MM.1S (cell line): ENCODE results near the gene UPP1.

Source experiments
- DNase-seq: peaks from one replicate; pipeline ENCODE4 v3.0.0-alpha.2; 2015
- H2AFZ ChIP-seq: fragments of 300-600 bp; sonication (generic); 2 replicates; pipeline ENCODE4 v1.6.0; 2016; ENCODE audit warnings: antibody characterized with exemption, low read length
- H3F3A ChIP-seq: fragments of 300-600 bp; sonication (generic); 2 replicates; pipeline ENCODE4 v1.6.1; 2016; ENCODE audit warnings: mild to moderate bottlenecking, antibody characterized with exemption, low read length, moderate library complexity, mixed read lengths; ENCODE audit not compliant: insufficient read depth
- H3K27ac ChIP-seq: fragments of 300-600 bp; sonication (generic); 2 replicates; pipeline ENCODE4 v1.5.1; 2016; ENCODE audit warnings: mild to moderate bottlenecking, low read length
- H3K27me3 ChIP-seq: fragments of 300-600 bp; sonication (generic); replicated peaks from 2 replicates; pipeline ENCODE4 v1.6.0; 2016; ENCODE audit warnings: low read length; ENCODE audit not compliant: insufficient read depth
- H3K36me3 ChIP-seq: fragments of 300-600 bp; sonication (generic); replicated peaks from 2 replicates; pipeline ENCODE4 v1.6.1; 2016; ENCODE audit warnings: mild to moderate bottlenecking, low read length, mixed read lengths; ENCODE audit not compliant: insufficient read depth
- H3K4me1 ChIP-seq: fragments of 300-600 bp; sonication (generic); 2 replicates; pipeline ENCODE4 v1.6.1; 2016; ENCODE audit warnings: low read length, mixed read lengths
- H3K4me2 ChIP-seq: fragments of 300-600 bp; sonication (generic); 2 replicates; pipeline ENCODE4 v1.6.0; 2016; ENCODE audit warnings: low read depth, low read length
- H3K4me3 ChIP-seq: fragments of 300-600 bp; sonication (generic); 2 replicates; pipeline ENCODE4 v1.5.1; 2016; ENCODE audit warnings: low read length, mixed read lengths
- H3K79me2 ChIP-seq: fragments of 300-600 bp; sonication (generic); 2 replicates; pipeline ENCODE4 v1.6.1; 2016; ENCODE audit warnings: mixed run types, low read length, mixed read lengths
- H3K9ac ChIP-seq: fragments of 300-600 bp; sonication (generic); 2 replicates; pipeline ENCODE4 v1.6.1; 2016; ENCODE audit warnings: low read length, mixed read lengths
- H3K9me2 ChIP-seq: fragments of 300-600 bp; sonication (generic); replicated peaks from 2 replicates; pipeline ENCODE4 v1.6.1; 2016; ENCODE audit warnings: mild to moderate bottlenecking, low read length, mixed read lengths; ENCODE audit not compliant: insufficient read depth
- H3K9me3 ChIP-seq: fragments of 300-600 bp; sonication (generic); replicated peaks from 2 replicates; pipeline ENCODE4 v1.6.1; 2016; ENCODE audit warnings: mild to moderate bottlenecking, low read length, mixed read lengths; ENCODE audit not compliant: insufficient read depth
- H4K20me1 ChIP-seq: fragments of 300-600 bp; sonication (generic); 2 replicates; pipeline ENCODE4 v1.6.1; 2016; ENCODE audit warnings: mild to moderate bottlenecking, low read length, moderate library complexity, mixed read lengths; ENCODE audit not compliant: insufficient read depth
- EZH2 ChIP-seq: fragments of 300-600 bp; sonication (generic); optimal IDR thresholded peaks from 2 replicates; pipeline ENCODE3; 2017; ENCODE audit warnings: low read depth, mild to moderate bottlenecking, antibody characterized with exemption, low read length, mixed read lengths
- EZH2phosphoT487 ChIP-seq: fragments of 300-600 bp; sonication (generic); IDR thresholded peaks from 2 replicates; pipeline ENCODE4 v1.6.1; 2018; ENCODE audit warnings: antibody characterized with exemption, low read length
- TF ChIP-seq, protein P1 (sequence below): fragments of 300-600 bp; sonication (generic); IDR thresholded peaks from 2 replicates; pipeline ENCODE4 v1.5.1; 2016; ENCODE audit warnings: antibody characterized with exemption, low read length, mixed read lengths

Gene UPP1

DNA sequence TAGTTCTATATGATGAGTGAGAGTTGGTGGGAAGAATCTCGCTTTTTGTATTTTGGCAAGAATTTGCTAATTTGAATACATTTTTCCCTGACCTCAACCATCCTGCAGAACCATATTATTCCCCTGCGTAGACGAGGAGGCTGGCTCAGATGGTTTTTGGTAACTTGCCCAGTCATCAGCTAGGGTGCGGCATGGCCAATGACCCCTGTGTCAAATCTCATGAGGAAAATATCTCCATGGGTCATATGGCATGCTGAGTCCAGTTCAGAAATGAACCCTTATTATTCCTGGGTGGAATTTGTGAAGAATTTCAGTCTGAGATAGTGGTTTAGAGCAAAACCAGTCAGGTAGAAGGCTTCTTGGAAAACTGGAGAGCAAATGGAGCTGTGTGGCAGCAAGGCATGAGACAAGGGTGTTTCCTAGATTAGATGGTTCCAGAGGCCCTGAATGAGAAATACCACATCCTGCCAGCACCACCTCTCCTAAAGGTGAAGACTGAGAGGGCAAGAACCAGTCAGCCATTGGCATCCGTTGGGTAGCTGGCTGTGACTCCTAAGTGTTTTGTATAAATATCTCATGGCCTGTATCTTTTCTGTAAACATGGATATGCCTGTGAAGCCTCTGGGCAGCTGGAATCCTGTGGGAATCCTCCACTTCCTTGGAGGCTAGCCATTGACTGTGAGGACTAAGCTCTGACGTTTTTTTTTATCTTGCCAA lies 5.8 kb upstream of the UPP1 start:
- H2AFZ ChIP-seq, result no peak overlapping the region
- no peak overlapping the region for H3K4me2 ChIP-seq
- H3K36me3 ChIP-seq, result no peaks in the 10 kb centered on the region
- H3K9me2 ChIP-seq, result no peaks in the 10 kb centered on the region
- peaks cover 23% of the 10 kb centered on the region for H3F3A ChIP-seq
- no peak overlapping the region for H3K4me3 ChIP-seq
- no peaks in the 10 kb centered on the region for H3K9me3 ChIP-seq
- H3K9ac ChIP-seq, result no peak overlapping the region
- H3K27ac ChIP-seq, result no peak overlapping the region
- DNase-seq, result no peak
- H4K20me1 ChIP-seq, result no peaks in the 10 kb centered on the region
- H3K4me1 ChIP-seq, result peaks cover 24% of the 10 kb centered on the region
- no peaks in the 10 kb centered on the region for H3K79me2 ChIP-seq
- no peaks in the 10 kb centered on the region for H3K27me3 ChIP-seq
- TF ChIP-seq, protein P1, sequence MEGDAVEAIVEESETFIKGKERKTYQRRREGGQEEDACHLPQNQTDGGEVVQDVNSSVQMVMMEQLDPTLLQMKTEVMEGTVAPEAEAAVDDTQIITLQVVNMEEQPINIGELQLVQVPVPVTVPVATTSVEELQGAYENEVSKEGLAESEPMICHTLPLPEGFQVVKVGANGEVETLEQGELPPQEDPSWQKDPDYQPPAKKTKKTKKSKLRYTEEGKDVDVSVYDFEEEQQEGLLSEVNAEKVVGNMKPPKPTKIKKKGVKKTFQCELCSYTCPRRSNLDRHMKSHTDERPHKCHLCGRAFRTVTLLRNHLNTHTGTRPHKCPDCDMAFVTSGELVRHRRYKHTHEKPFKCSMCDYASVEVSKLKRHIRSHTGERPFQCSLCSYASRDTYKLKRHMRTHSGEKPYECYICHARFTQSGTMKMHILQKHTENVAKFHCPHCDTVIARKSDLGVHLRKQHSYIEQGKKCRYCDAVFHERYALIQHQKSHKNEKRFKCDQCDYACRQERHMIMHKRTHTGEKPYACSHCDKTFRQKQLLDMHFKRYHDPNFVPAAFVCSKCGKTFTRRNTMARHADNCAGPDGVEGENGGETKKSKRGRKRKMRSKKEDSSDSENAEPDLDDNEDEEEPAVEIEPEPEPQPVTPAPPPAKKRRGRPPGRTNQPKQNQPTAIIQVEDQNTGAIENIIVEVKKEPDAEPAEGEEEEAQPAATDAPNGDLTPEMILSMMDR, result no peak

DNA sequence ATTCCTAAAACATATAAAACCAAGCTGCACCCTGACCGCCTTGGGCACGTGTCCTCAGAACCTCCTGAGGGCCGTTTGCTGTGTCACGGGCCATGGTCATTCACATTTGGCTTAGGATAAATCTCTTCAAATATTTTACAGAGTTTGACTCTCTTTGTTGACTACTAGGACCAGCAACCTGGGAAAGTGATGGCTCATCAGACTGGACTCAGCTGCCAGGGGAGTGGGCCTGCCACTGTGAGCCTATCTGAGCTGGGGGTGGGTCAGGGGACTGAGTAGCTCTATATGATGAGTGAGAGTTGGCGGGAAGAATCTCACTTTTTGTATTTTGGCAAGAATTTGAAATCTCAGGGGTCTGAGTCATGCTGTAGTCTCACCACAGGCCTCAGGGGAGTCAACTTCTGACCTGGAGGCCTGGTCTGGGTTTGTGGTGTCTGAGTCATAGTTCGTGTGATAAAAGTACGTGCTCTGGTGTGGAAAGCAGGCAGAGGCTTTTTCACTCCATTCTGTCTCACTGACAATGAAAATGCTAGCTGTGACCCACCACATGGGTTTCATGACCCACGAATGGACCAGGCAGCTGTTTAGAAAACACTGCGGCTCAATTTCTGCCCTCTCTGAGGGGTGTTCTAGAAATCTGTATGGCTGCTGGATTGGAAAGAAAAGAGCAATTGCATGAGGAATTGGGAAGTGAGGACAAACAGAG lies 4.2 kb upstream of the UPP1 start:
- H3K4me3 ChIP-seq, result no peak overlapping the region
- no peak overlapping the region; the same call in 1 of the 2 replicates for H3K27ac ChIP-seq
- H3K4me2 ChIP-seq, result no peak overlapping the region
- peaks cover 26% of the 10 kb centered on the region for H3K4me1 ChIP-seq
- peaks cover 2% of the 10 kb centered on the region for H3K79me2 ChIP-seq
- H3K9me2 ChIP-seq, result no peaks in the 10 kb centered on the region
- DNase-seq, result peak; percentile 40
- no peaks in the 10 kb centered on the region for H3K27me3 ChIP-seq
- no peak overlapping the region for H3K9ac ChIP-seq
- no peaks in the 10 kb centered on the region for H3K36me3 ChIP-seq
- H3K9me3 ChIP-seq, result no peaks in the 10 kb centered on the region
- peaks cover 36% of the 10 kb centered on the region for H3F3A ChIP-seq
- H4K20me1 ChIP-seq, result no peaks in the 10 kb centered on the region
- TF ChIP-seq EZH2 (no peak), EZH2phosphoT487 (no peak)
- H2AFZ ChIP-seq, result no peak overlapping the region

DNA sequence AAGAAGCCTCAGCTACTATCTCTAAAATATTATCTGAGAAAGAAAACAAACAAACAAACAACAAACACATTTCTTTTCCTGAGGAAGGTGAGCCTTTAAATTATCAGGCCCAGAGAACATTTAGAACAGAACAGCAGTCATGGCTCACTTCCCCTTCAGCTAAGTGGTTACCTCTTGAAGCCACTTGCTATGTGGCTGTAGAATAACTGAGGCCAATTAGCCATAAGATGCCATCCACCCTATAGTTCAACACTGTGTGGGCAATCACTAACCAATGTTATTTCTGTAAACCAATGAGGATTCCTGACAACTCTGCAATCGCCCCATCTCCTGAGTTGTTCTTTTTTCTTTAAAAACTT lies 3.7 kb upstream of the UPP1 start:
- Histone ChIP-seq H3K27ac (no peak overlapping the region; the same call in 1 of the 2 replicates), H3K4me1 (peaks cover 31% of the 10 kb centered on the region), H4K20me1 (no peaks in the 10 kb centered on the region), H3K27me3 (no peaks in the 10 kb centered on the region), H3K4me2 (no peak overlapping the region), H3K4me3 (no peak overlapping the region), H3K9me3 (no peaks in the 10 kb centered on the region), H3F3A (peaks cover 36% of the 10 kb centered on the region), H2AFZ (no peak overlapping the region), H3K79me2 (peaks cover 8% of the 10 kb centered on the region), H3K36me3 (no peaks in the 10 kb centered on the region), H3K9ac (no peak overlapping the region), H3K9me2 (no peaks in the 10 kb centered on the region)
- no peak for TF ChIP-seq EZH2phosphoT487
- TF ChIP-seq EZH2, result no peak
- TF ChIP-seq, protein P1, result no peak
- no peak for DNase-seq

DNA sequence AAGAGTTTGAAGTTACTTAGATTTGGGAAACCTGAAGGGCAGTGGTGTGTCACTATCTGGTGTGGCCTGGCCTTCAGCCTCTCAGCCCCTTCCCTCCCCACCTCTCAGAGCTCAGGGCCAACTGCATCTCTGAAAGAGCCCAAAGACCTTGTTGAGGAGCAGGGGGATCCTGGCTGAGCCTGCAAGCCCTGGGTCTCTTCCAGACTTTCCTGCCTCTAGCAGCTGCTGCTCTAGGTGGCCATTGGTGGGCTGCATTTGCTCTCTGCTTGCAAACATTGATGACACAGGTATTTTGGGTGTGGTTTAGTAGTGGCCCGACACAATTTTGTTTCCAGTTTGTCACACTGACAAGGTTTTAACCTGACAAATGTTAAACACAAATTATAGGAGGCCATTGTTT lies 3.1 kb upstream of the UPP1 start:
- 0 out of 2 replicates have a peak overlapping the region, but pooled peaks have one; percentile 0 for H2AFZ ChIP-seq
- no peak for TF ChIP-seq EZH2
- TF ChIP-seq EZH2phosphoT487, result no peak
- TF ChIP-seq, protein P1, result no peak

More for the DNA sequence above, 3.1 kb upstream of the UPP1 start:
- Histone ChIP-seq H3K9ac (no peak overlapping the region), H3F3A (peaks cover 36% of the 10 kb centered on the region), H3K4me1 (peaks cover 36% of the 10 kb centered on the region), H3K36me3 (no peaks in the 10 kb centered on the region), H3K27me3 (no peaks in the 10 kb centered on the region), H3K9me3 (no peaks in the 10 kb centered on the region), H3K4me3 (no peak overlapping the region), H4K20me1 (no peaks in the 10 kb centered on the region), H3K79me2 (peaks cover 10% of the 10 kb centered on the region), H3K27ac (no peak overlapping the region), H3K9me2 (no peaks in the 10 kb centered on the region), H3K4me2 (no peak overlapping the region)
- DNase-seq, result no peak
